A549 (cell line): Measurements from ENCODE around the gene CNOT2. TPM values are rescaled to one million over a fixed set of nuclear protein-coding genes. Genes with fewer than 3 reads are reported as not detected.

Experiments
- ATAC-seq, 2 experiments: fragments of 200-7000 bp in 1 of 2; fragments of >200 bp in 1 of 2; cut with Nextera tagmentation in 1 of 2; cut with Tn5 transposase in 1 of 2; 3 replicates each; pipeline versions ENCODE4 v1.8.0 to v1.9.1; 2018 to 2020; ENCODE audit warnings: mild to moderate bottlenecking in 1 of 2, moderate library complexity in 1 of 2
- CTCF ChIA-PET: fragments of 300-600 bp; sonication (Branson Sonifier 250); formaldehyde crosslinking; extraction: SDS; loops from one replicate; lab custom pipeline; 2021; ENCODE audit warnings: antibody characterized with exemption, inconsistent platforms; lab: Yijun Ruan, JAX
- POLR2A ChIA-PET: fragments of 350-600 bp; formaldehyde crosslinking; extraction: SDS; loops from one replicate; lab custom pipeline; 2021; ENCODE audit warnings: antibody characterized with exemption, inconsistent platforms; lab: Yijun Ruan, JAX
- DNase-seq, 2 experiments: peaks; one replicate each; pipeline versions ENCODE4 v3.0.0 to v3.0.0-alpha.2; 2011 to 2016; ENCODE audit warnings: low read depth in 1 of 2, low spot score in 1 of 2
- FAIRE-seq: peaks from 2 replicates; lab custom pipeline; 2011; peaks lifted over from hg19 to GRCh38; lab: Jason Lieb, UNC
- H3K27ac ChIP-seq, 2 experiments: fragments of >200 bp; sonication (Bioruptor Twin); formaldehyde crosslinking; 3 replicates each; pipeline ENCODE4 v1.5.1; 2016 to 2017
- H3K4me1 ChIP-seq: fragments of >200 bp; sonication (Bioruptor Twin); formaldehyde crosslinking; 3 replicates; pipeline ENCODE4 v1.6.1; 2016
- H3K4me2 ChIP-seq: fragments of >200 bp; sonication (Bioruptor Twin); formaldehyde crosslinking; 3 replicates; pipeline ENCODE4 v1.6.1; 2016
- H3K4me3 ChIP-seq: fragments of >200 bp; sonication (Bioruptor Twin); formaldehyde crosslinking; 3 replicates; pipeline ENCODE4 v1.5.1; 2016
- H3K9me3 ChIP-seq: fragments of >200 bp; sonication (Bioruptor Twin); formaldehyde crosslinking; 3 replicates; pipeline ENCODE4 v1.6.1; 2016
- BCL3 ChIP-seq: fragments of >200 bp; sonication (Bioruptor Twin); formaldehyde crosslinking; IDR thresholded peaks from 3 replicates; pipeline ENCODE4 v1.6.1; 2016
- BHLHE40 ChIP-seq: IDR thresholded peaks from 2 replicates; pipeline ENCODE4 v1.6.1; 2012; ENCODE audit warnings: low read depth, low read length, inconsistent platforms
- CEBPB ChIP-seq, 2 experiments: fragments of >200 bp in 1 of 2; sonication (Bioruptor Twin) in 1 of 2; formaldehyde crosslinking in 1 of 2; IDR thresholded peaks; 2 replicates each; pipeline ENCODE4 v1.6.1; 2012 to 2016
- CHD2 ChIP-seq: fragments of 150-350 bp; IDR thresholded peaks from 2 replicates; pipeline ENCODE4 v1.6.1; 2014; ENCODE audit warnings: low read length; ENCODE audit not compliant: partially characterized antibody
- CTCF ChIP-seq: fragments of >200 bp; sonication (Bioruptor Twin); formaldehyde crosslinking; IDR thresholded peaks from 3 replicates; pipeline ENCODE4 v1.5.1; 2016
- EHF ChIP-seq: fragments of 250-450 bp; sonication (Bioruptor Pico); IDR thresholded peaks from 2 replicates; pipeline ENCODE4 v1.5.0; 2020; ENCODE audit warnings: mild to moderate bottlenecking
- FOXS1 ChIP-seq: fragments of 250-450 bp; sonication (Bioruptor Pico); IDR thresholded peaks from 2 replicates; pipeline ENCODE4 v1.5.0; 2020; ENCODE audit warnings: mild to moderate bottlenecking, moderate library complexity
- HDAC2 ChIP-seq: fragments of 200-600 bp; sonication (generic); IDR thresholded peaks from 2 replicates; pipeline ENCODE4 v1.6.1; 2016
- JUN ChIP-seq, 2 experiments: fragments of >200 bp; sonication (Bioruptor Twin); formaldehyde crosslinking; IDR thresholded peaks; 2 replicates in 1 of 2; 3 replicates in 1 of 2; pipeline ENCODE4 v1.6.1; 2016 to 2017
- JUNB ChIP-seq: fragments of >200 bp; sonication (Bioruptor Twin); formaldehyde crosslinking; IDR thresholded peaks from 2 replicates; pipeline ENCODE4 v1.6.1; 2016
- MAFK ChIP-seq: fragments of 450-650 bp; IDR thresholded peaks from 2 replicates; pipeline ENCODE4 v1.6.1; 2014; ENCODE audit not compliant: partially characterized antibody
- RARB ChIP-seq: fragments of 250-450 bp; sonication (Bioruptor Pico); IDR thresholded peaks from 2 replicates; pipeline ENCODE4 v1.8.0; 2021; ENCODE audit warnings: mild to moderate bottlenecking, moderate library complexity
- RFX5 ChIP-seq: fragments of 450-650 bp; IDR thresholded peaks from 2 replicates; pipeline ENCODE4 v1.7.1; 2014; ENCODE audit warnings: antibody characterized with exemption, mild to moderate bottlenecking, moderate library complexity
- SMC3 ChIP-seq: fragments of >200 bp; sonication (Bioruptor Twin); formaldehyde crosslinking; IDR thresholded peaks from 3 replicates; pipeline ENCODE4 v1.6.1; 2018; ENCODE audit warnings: inconsistent platforms
- ZC3H11A ChIP-seq: fragments of 450-650 bp; IDR thresholded peaks from 2 replicates; pipeline ENCODE4 v1.6.1; 2014; ENCODE audit warnings: antibody characterized with exemption, mild to moderate bottlenecking
- ZFP36 ChIP-seq: fragments of 450-650 bp; IDR thresholded peaks from 2 replicates; pipeline ENCODE4 v1.6.1; 2014; ENCODE audit warnings: borderline replicate concordance; ENCODE audit not compliant: partially characterized antibody
- ZNF302 ChIP-seq: fragments of 250-450 bp; sonication (Bioruptor Pico); IDR thresholded peaks from 2 replicates; pipeline ENCODE4 v1.9.0; 2021; ENCODE audit warnings: inconsistent platforms, mild to moderate bottlenecking, moderate library complexity
- WGBS: methylation state at CpG from one replicate; pipeline ENCODE4 v1.1.6; 2017; ENCODE audit errors: missing lambda C conversion rate; 5-methylcytosine and 5-hydroxymethylcytosine counted together
- polyA plus RNA-seq, 4 experiments: library from polyadenylated mRNA; depleted of rRNA in 3 of 4; stranded (reverse); fragments of >200 nt; fragmentation: RNase III in 1 of 4; extraction: RNeasy Plus Mini Kit Qiagen cat#74134 plus additional on column Dnase treatment in 1 of 4; gene quantifications; 2 replicates in 3 of 4; 3 replicates in 1 of 4; pipeline ENCODE4 v1.2.3, GENCODE V29; 2011 to 2017

The CNOT2 gene
- polyA plus RNA-seq, 2 of the 4 experiments (the other 2 are of a cell fraction) = 87.2 to 105 TPM

- FAIRE-seq = no peak
Observed at GRCh38 chr12:70398002-70398401, 154.8 kb downstream of the CNOT2 start.

GRCh38 chr12:70398862-70399261 lies 155.6 kb downstream of the CNOT2 start:
- ChIA-PET CTCF (no interaction called here), POLR2A (no interaction called here)
- Histone ChIP-seq H3K4me1 (no peaks in the 10 kb centered on the region), H3K9me3 (no peaks in the 10 kb centered on the region), H3K27ac (no peak overlapping the region), H3K4me2 (no peak overlapping the region), H3K4me3 (no peak overlapping the region)
- no peak for TF ChIP-seq CEBPB (IDR thresholded peaks at IDR 0.05)
- no peak for TF ChIP-seq ZC3H11A
- no peak for TF ChIP-seq BHLHE40
- TF ChIP-seq BCL3 = no peak
- no peak for FAIRE-seq
- no peak for ATAC-seq
- 38% methylated on average over 3 of the region's 3 CpGs for WGBS
- DNase-seq = no peak

More at GRCh38 chr12:70398002-70398401, 154.8 kb downstream of the CNOT2 start:
- ATAC-seq (no peak), DNase-seq (no peak)
- Histone ChIP-seq H3K4me3 (no peak overlapping the region), H3K9me3 (no peaks in the 10 kb centered on the region), H3K4me2 (no peak overlapping the region), H3K4me1 (no peaks in the 10 kb centered on the region), H3K27ac (no peak overlapping the region)
- POLR2A ChIA-PET = no interaction called here
- CTCF ChIA-PET = no interaction called here
- no peak for TF ChIP-seq HDAC2
- no peak for TF ChIP-seq ZFP36
- TF ChIP-seq JUN (IDR thresholded peaks at IDR 0.05) = no peak
- TF ChIP-seq RFX5 = no peak
- no peak for TF ChIP-seq EHF
- TF ChIP-seq RARB (CRISPR knock-in tag) = no peak
- no peak for TF ChIP-seq FOXS1 (CRISPR knock-in tag)
- no peak for TF ChIP-seq JUNB
- no peak for TF ChIP-seq SMC3
- no peak for TF ChIP-seq CHD2
- no peak for TF ChIP-seq BCL3

GRCh38 chr12:70399311-70399710 lies 156.1 kb downstream of the CNOT2 start:
- H3K27ac ChIP-seq = no peak overlapping the region

More at GRCh38 chr12:70399311-70399710, 156.1 kb downstream of the CNOT2 start:
- no peak for ATAC-seq
- WGBS = 61% methylated on average over 6 of the region's 6 CpGs
- H3K4me1 ChIP-seq = no peaks in the 10 kb centered on the region
- ChIA-PET POLR2A (no interaction called here), CTCF (no interaction called here)
- no peak for TF ChIP-seq RARB (CRISPR knock-in tag)
- no peak for TF ChIP-seq ZNF302 (CRISPR knock-in tag)
- TF ChIP-seq CTCF = no peak
- peak; percentile 40 for TF ChIP-seq MAFK
- H3K4me2 ChIP-seq = no peak overlapping the region
- H3K4me3 ChIP-seq = no peak overlapping the region
- no peaks in the 10 kb centered on the region for H3K9me3 ChIP-seq
- FAIRE-seq = no peak
- DNase-seq = no peak
